AG04450 (cell line): ENCODE measurements around the gene DMXL1. TPM values are rescaled to one million over a fixed set of nuclear protein-coding genes. Genes with fewer than 3 reads are reported as not detected.

Experiments used
- CTCF ChIA-PET: fragments of 300-600, 350-600 bp; formaldehyde crosslinking; extraction: SDS; loops from one replicate; lab custom pipeline; 2022; ENCODE audit warnings: antibody characterized with exemption, inconsistent platforms; lab: Charles Lee
- POLR2A ChIA-PET: fragments of 350-600 bp; formaldehyde crosslinking; extraction: SDS; loops from one replicate; lab custom pipeline; 2021; ENCODE audit warnings: antibody characterized with exemption, inconsistent platforms; lab: Yijun Ruan, JAX
- DNase-seq: peaks from one replicate; pipeline ENCODE4 v3.0.0-alpha.2; 2011; ENCODE audit warnings: low read depth, low spot score
- H3K27ac ChIP-seq: one replicate; pipeline ENCODE4 v1.5.1; 2012; ENCODE audit warnings: low read depth, low read length, control low read depth
- H3K27me3 ChIP-seq: one replicate; pipeline ENCODE4 v1.6.0; 2012; ENCODE audit warnings: low read length; ENCODE audit not compliant: control insufficient read depth, insufficient read depth
- H3K4me3 ChIP-seq: 2 replicates; pipeline ENCODE4 v1.5.1; 2011; ENCODE audit warnings: mild to moderate bottlenecking, low read depth, low read length, control low read depth
- H3K9me3 ChIP-seq: 2 replicates; pipeline ENCODE4 v1.5.1; 2012; ENCODE audit warnings: low read length; ENCODE audit not compliant: control insufficient read depth, insufficient read depth
- polyA plus RNA-seq: library from polyadenylated mRNA; depleted of rRNA; stranded (reverse); fragments of >200 nt; gene quantifications from 2 replicates; pipeline ENCODE4 v1.2.3, GENCODE V29; 2011
- TF ChIP-seq, protein P1 (sequence below): IDR thresholded peaks from 2 replicates; pipeline ENCODE4 v1.5.1; 2011; ENCODE audit warnings: low read depth, low read length, control low read depth, inconsistent platforms

DMXL1 gene
- polyA plus RNA-seq, 1 experiment = 22.2 TPM

DNA sequence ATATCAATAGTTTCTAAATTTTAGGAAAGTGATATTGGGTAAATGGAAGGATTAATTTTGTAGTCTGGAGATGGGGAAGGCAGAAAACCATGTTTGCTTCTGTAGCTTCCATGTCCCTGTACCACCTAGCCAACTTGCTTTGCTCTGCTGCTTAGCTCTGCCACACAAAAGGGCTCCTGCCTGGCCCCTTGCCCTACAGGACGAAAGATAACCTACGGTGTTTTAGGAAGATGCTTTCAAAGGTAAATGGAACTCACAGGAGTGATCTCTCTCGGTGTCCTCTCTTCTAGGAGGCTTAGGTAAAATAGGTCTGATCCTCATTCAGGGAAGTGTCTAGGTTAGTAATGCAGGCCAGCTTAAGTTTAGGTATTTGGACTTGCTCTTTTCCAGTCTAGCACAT, 37.8 kb upstream of the DMXL1 start:
- ChIA-PET CTCF (interaction anchor here (0.6 to 2.5 kb wide), 4 partner anchors 10 to 379 kb away, joined by 3 to 8 read pairs (median 4); no protein-coding TSS in a partner anchor), POLR2A (no interaction called here)
- H3K4me3 ChIP-seq = no peak overlapping the region
- no peak for DNase-seq
- no peak overlapping the region for H3K27ac ChIP-seq
- no peaks in the 10 kb centered on the region for H3K27me3 ChIP-seq
- H3K9me3 ChIP-seq = no peaks in the 10 kb centered on the region
- TF ChIP-seq, protein P1, sequence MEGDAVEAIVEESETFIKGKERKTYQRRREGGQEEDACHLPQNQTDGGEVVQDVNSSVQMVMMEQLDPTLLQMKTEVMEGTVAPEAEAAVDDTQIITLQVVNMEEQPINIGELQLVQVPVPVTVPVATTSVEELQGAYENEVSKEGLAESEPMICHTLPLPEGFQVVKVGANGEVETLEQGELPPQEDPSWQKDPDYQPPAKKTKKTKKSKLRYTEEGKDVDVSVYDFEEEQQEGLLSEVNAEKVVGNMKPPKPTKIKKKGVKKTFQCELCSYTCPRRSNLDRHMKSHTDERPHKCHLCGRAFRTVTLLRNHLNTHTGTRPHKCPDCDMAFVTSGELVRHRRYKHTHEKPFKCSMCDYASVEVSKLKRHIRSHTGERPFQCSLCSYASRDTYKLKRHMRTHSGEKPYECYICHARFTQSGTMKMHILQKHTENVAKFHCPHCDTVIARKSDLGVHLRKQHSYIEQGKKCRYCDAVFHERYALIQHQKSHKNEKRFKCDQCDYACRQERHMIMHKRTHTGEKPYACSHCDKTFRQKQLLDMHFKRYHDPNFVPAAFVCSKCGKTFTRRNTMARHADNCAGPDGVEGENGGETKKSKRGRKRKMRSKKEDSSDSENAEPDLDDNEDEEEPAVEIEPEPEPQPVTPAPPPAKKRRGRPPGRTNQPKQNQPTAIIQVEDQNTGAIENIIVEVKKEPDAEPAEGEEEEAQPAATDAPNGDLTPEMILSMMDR = no peak

DNA sequence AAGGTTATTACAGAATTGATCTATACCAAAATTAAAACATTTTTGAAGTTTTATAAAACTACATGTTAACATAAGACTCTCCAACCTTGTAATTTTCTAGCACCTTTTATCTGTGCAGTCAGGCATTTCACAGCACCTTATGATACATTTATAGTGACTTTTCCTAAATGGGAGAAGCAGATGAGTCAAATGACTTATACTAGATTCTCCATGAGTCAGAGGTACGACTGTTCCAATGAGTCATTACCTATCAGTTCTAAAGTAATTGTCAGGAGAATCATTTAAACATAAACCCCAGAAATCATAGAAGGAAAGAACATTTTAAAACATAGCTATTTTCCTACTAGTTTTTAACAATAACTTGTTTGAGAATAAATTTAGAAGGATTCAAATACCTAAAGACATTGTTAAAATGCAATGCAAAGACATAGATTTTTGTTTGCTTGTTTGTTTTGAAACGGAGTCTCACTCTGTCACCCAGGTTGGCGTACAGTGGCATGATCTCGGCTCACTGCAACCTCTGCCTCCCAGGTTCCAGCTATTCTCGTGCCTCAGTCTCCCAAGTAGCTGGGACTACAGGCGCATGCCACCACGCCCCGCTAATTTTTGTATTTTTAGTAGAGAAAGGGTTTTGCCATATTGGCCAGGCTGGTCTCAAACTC, 34.7 kb upstream of the DMXL1 start:
- Histone ChIP-seq H3K27me3 (no peaks in the 10 kb centered on the region), H3K9me3 (no peaks in the 10 kb centered on the region), H3K27ac (no peak overlapping the region), H3K4me3 (no peak overlapping the region)
- CTCF ChIA-PET = interaction anchor here (0.6 to 1.2 kb wide), 2 partner anchors 9 to 14 kb away, joined by 4 to 5 read pairs; no protein-coding TSS in a partner anchor
- TF ChIP-seq, protein P1 = no peak
- peak; percentile 26 for DNase-seq
- POLR2A ChIA-PET = interaction anchor here (0.6 kb wide), 1 partner anchor 325 kb away, joined by 3 read pairs; no protein-coding TSS in a partner anchor

DNA sequence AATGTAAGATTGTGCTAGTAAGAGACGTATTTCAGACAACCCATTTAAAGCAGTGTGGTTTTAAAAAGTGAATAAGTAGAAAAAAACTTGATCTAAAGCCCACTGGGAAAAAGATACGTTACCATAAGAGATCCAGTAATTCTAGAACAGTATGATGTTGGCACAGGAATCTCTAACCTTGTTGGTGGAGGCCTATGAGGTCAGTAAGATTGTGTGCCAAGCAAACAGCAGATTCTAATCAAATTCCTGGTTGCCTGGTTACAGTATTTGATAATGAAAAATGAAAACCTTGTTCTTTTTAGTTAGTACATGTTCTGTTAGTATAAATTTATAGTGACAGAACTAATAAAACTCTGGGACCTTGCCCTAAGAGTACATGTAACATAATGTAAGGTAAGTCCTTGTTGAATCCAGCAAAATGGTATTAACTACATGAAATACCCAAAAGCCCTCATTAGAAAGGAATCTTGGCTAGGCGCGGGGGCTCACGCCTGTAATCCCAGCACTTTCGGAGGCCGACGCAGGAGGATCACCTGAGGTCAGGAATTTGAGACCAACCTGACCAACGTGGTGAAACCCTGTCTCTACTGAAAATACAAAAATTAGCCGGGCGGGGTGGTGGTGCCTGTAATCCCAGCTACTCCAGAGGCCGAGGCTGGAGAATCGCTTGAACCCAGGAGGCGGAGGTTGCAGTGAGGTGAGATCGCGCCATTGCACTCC, 33.2 kb upstream of the DMXL1 start:
- Histone ChIP-seq H3K27ac (no peak overlapping the region), H3K27me3 (no peaks in the 10 kb centered on the region), H3K4me3 (no peak overlapping the region), H3K9me3 (no peaks in the 10 kb centered on the region)
- ChIA-PET POLR2A (no interaction called here), CTCF (no interaction called here)
- no peak for DNase-seq
- TF ChIP-seq, protein P1 = no peak

DNA sequence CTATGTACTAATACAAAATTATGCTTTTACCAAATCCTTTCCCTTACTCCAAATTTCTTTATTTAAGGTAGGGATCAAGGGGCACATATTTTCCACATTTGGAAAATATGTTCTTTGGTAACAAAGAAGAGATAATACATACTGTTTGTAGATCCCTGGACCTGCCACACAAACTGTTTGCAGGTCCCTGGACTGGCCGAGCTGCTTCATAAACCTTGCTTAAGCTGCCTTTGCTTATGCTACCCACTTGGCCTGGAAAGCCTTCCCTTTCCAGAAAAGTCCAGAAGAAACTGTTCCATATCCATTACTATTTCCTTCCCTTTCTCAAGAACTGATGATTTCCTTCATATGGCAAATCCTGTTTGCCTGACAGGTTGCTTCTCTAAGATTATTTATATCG, 22.6 kb upstream of the DMXL1 start:
- CTCF ChIA-PET = interaction anchor here (0.9 to 2.0 kb wide), 3 partner anchors 60 to 387 kb away, joined by 3 to 13 read pairs (median 4); partner anchors contain the start of gene DTWD2
- H3K27me3 ChIP-seq = no peaks in the 10 kb centered on the region
- H3K4me3 ChIP-seq = no peak overlapping the region
- POLR2A ChIA-PET = interaction anchor here (1.6 kb wide), 1 partner anchor 23 kb away, joined by 9 read pairs; the partner anchor contains the start of gene DMXL1
- no peaks in the 10 kb centered on the region for H3K9me3 ChIP-seq
- no peak for DNase-seq
- H3K27ac ChIP-seq = no peak overlapping the region
- TF ChIP-seq, protein P1 = no peak
